HK-2 (cell line): Measurements from ENCODE around the gene P4HA3.

Experiments used
- DNase-seq: peaks from one replicate; pipeline ENCODE4 v3.0.0-alpha.2; 2018; ENCODE audit not compliant: unreplicated experiment

The P4HA3 gene

DNA sequence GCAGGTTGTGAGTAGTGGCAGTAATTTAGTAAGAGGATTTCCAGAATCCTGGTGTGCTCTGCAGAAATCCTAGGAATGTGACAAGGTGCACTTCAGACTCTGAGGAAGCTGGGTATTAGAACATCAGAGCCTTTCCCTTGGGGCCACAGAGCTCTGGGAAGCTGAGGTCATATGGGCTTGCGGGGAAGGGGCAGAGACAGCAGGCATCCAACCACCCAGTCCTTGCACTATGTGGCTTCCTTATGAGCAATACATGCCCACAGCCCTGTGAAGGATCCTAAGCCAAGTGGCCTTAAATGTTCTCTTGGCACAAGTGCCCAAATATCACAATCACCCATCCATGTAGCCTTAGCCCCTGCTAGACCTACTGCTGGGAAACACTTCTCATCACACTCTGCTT, 46.2 kb downstream of the P4HA3 start:
- DNase-seq, result no peak

DNA sequence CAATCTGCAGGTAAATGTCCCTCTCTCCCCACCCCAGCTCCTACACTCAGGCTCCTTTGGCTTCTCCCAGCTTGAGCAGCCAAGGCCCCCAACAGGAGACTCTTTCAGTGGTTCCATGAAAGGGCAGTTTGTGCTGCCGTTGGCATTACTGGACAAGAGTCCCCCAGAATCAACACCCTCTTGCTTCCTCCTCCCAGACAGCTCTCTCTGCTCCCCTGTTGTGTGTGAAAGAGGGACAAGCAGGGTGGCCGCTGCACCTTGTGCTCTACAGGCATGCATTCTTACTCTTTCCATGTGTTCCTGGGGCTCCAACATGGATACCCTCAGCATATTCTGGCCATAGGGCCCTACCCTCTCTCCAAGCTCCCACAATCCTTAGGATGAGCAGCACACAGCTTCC, 48.7 kb downstream of the P4HA3 start:
- DNase-seq, result no peak

GRCh38 chr11:74257959-74258553, 53.4 kb downstream of the P4HA3 start:
- DNase-seq, result no peak

DNA sequence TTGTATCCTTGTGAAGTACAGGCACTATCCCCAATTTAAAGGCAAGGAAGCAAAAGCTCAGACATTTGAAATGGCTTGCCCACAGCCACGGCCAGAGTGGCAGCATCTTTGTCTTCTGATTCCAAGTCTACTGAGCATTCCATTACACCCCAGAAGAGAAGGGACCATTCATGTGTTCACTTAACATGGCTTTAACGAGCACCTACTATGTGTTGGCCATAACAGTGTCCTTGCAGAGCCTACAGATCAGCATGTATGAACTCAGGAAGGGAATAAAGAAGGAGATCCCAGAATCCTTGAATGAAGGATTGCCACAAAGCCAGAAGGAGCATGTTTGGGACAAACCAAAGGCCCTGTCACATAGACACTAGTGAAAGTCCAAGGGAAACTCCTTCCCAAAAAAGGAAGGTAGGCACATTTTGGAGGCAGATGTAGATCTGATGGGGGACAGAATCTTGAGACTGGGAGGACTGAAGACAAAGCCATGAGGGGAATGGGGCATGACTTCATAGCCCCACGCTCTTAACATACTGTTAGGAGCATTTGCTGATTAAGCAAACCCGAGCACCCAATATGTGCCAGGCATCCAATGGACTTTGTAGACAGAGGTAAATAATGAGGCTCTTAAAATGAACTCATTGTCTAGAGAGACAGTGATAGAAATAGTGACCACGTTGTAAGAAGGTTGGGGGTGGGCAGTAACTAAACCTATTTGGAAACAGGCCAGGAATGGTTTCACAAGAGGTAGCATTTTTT, 54.9 kb downstream of the P4HA3 start:
- no peak for DNase-seq

GRCh38 chr11:74255741-74256375, 55.6 kb downstream of the P4HA3 start:
- DNase-seq, result peak; percentile 43

- no peak for DNase-seq
These were observed 58.1 kb downstream of the P4HA3 start for GRCh38 chr11:74253361-74253760.

- DNase-seq, result no peak
These were observed 61.9 kb downstream of the P4HA3 start for GRCh38 chr11:74249496-74249895.

GRCh38 chr11:74248469-74248868, 63.0 kb downstream of the P4HA3 start:
- DNase-seq, result no peak

DNA sequence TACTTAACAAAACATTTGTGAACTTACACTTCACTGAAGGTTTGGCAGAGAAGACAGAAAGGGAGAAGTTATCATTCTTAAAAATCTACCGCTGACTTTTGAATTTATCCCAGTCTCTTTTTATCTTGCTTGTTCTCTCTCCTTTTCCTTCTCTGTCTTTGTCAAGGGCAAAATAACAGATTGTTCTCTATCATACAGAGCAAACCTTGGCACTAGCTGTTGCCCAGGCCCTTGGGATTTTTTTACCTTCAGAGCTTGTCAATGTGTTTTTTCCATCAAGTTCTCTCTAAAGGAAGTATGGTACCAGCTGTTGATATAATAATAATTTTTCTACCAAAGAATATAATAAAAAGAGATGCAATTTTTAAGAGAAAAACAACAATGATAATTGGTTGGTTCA, 73.2 kb downstream of the P4HA3 start:
- DNase-seq, result no peak

DNA sequence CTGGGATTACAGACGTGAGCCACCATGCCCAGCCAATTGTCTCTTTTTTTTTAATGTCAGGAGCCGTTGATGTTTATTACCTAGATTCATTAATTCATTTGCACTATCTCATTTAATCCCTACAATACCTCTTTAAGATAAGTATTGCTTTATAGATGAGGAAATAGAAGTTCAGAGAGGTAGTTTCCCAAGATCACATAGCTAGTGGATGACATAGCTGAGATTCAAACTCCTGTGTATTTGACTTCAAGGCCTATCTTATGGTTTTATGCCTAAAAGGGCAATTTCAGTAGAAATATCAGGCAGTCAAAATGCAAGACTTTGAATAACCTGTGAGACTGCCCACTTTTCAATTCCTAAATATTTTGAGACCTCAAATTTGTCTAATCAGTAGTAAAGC, 73.9 kb downstream of the P4HA3 start:
- DNase-seq, result no peak

GRCh38 chr11:74235121-74235520, 76.3 kb downstream of the P4HA3 start:
- DNase-seq, result no peak

DNA sequence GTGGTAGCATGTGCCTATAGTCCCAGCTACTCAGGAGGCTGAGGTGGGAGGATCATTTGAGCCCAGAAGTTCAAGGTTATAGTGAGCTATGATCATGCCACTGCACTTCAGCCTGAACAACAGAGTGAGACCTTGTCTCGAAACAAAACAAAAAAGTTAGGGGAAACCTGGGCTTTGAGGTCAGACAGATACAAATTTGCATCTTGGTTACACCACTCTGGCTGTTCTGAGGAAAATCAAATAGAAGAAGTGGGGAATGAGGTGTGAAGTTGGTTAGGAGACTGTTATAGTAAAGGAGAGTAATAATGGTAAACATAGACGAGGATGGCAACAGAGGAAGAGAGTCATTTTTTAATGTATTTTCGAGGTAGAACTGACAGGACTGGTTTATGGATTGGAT, 77.8 kb downstream of the P4HA3 start:
- DNase-seq, result no peak

- no peak for DNase-seq
These were observed 79.0 kb downstream of the P4HA3 start for GRCh38 chr11:74232311-74232950.

DNA sequence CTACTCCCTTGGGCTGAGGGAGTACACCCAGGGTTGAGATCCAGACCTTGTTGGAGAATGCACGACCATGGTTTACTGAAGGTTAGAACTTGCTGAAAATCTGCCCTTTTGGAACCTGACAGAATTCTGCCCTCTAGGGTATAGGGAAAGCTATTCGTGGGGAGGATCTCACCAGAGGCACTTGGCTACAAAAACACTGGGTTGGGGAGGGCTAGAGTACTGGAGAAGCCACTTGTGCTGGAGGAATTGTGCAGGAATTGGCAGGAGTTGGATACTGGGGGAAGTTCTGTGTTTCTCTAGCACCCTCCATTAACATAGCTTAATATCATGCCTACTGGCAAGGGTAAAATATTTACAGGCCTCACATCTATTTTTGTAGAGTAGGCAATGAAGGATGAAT, 84.5 kb downstream of the P4HA3 start:
- DNase-seq, result no peak

GRCh38 chr11:74225565-74225964, 85.9 kb downstream of the P4HA3 start:
- no peak for DNase-seq

DNA sequence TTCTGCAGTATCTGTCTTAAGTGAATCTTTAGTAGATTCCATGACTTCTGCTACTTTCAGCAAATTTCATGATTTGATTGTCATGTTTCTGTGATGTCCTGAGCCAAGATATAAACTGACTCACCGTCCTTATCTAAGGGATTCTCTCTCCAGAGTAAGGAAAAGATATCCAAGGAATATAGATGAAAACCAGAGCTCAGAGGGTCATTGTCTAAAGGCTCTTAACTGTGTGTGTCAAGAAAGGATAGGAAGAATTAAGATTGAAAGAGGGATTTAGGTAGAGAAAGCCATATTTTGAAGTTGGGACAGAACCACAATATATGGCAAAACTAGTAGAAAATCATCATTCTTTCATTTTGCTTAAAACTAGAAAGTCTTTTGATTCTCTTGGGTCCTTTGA, 89.6 kb downstream of the P4HA3 start:
- DNase-seq, result no peak

GRCh38 chr11:74220376-74220775, 91.1 kb downstream of the P4HA3 start:
- no peak for DNase-seq
